Caco-2 (cell line): Measurements from ENCODE around the gene AGL. TPM values are rescaled to one million over a fixed set of nuclear protein-coding genes. Genes with fewer than 3 reads are reported as not detected.
"Not testable (repeated sequence)": the region's sequence is repeated elsewhere in the genome, so short reads cannot be mapped to it uniquely, and the experiment has no call there.

Source experiments
- BruUV-seq: library from RNA; stranded (reverse); fragments of 400-500 nt; replicated peaks from 2 replicates; lab custom pipeline; 2021; lab: Mats Ljungman, UMichigan
- CTCF ChIA-PET: fragments of 300-600 bp; sonication (Branson Sonifier 250); formaldehyde crosslinking; loops from one replicate; lab custom pipeline; 2022; ENCODE audit warnings: antibody characterized with exemption; lab: Charles Lee
- POLR2A ChIA-PET: fragments of 300-600 bp; sonication (Branson Sonifier 250); formaldehyde crosslinking; loops from one replicate; lab custom pipeline; 2022; ENCODE audit warnings: antibody characterized with exemption; lab: Charles Lee
- DNase-seq, 2 experiments: peaks; one replicate each; pipeline versions ENCODE4 v3.0.0 to v3.0.0-alpha.2; 2020 to 2022
- H3K27me3 ChIP-seq: replicated peaks from 2 replicates; pipeline ENCODE4 v1.6.0; 2011; ENCODE audit warnings: low read length; ENCODE audit not compliant: control insufficient read depth, insufficient read depth
- H3K36me3 ChIP-seq: 2 replicates; pipeline ENCODE4 v1.5.1; 2011; ENCODE audit warnings: low read length; ENCODE audit not compliant: control insufficient read depth, insufficient read depth
- H3K4me1 ChIP-seq: fragments of 250-450 bp; sonication (Bioruptor Pico); 2 replicates; pipeline ENCODE4 v1.5.1; 2020; ENCODE audit warnings: mild to moderate bottlenecking
- H3K4me3 ChIP-seq: 2 replicates; pipeline ENCODE4 v1.5.1; 2011; ENCODE audit warnings: low read depth, mild to moderate bottlenecking, control low read depth, low read length
- H3K9me3 ChIP-seq: fragments of 250-450 bp; sonication (Bioruptor Pico); 2 replicates; pipeline ENCODE4 v1.5.1; 2020; ENCODE audit warnings: mild to moderate bottlenecking, moderate library complexity
- H3K27ac Mint-ChIP-seq: one replicate; pipeline ENCODE4 v1.8.0; 2022; ENCODE audit warnings: mixed read lengths; ENCODE audit not compliant: unreplicated experiment
- H3K27me3 Mint-ChIP-seq: one replicate; pipeline ENCODE4 v1.8.0; 2022; ENCODE audit warnings: mixed read lengths; ENCODE audit not compliant: insufficient read depth, unreplicated experiment
- H3K36me3 Mint-ChIP-seq: one replicate; pipeline ENCODE4 v1.8.0; 2022; ENCODE audit warnings: mild to moderate bottlenecking, mixed read lengths; ENCODE audit not compliant: insufficient read depth, unreplicated experiment
- H3K4me1 Mint-ChIP-seq: one replicate; pipeline ENCODE4 v1.8.0; 2022; ENCODE audit warnings: low read depth, mixed read lengths; ENCODE audit not compliant: unreplicated experiment
- H3K4me3 Mint-ChIP-seq: one replicate; pipeline ENCODE4 v1.8.0; 2022; ENCODE audit warnings: mild to moderate bottlenecking, moderate library complexity, mixed read lengths; ENCODE audit not compliant: unreplicated experiment
- H3K9me3 Mint-ChIP-seq: one replicate; pipeline ENCODE4 v1.8.0; 2022; ENCODE audit warnings: mixed read lengths; ENCODE audit not compliant: unreplicated experiment
- CTCF ChIP-seq, 2 experiments: fragments of 200-600 bp in 1 of 2; IDR thresholded peaks; 1 replicate in 1 of 2; 2 replicates in 1 of 2; pipeline versions ENCODE4 v1.5.1 to v1.8.0; 2011 to 2022; ENCODE audit warnings: antibody characterized with exemption in 1 of 2, control low read depth in 1 of 2, inconsistent platforms in 1 of 2, low read depth in 1 of 2, low read length in 1 of 2, mild to moderate bottlenecking in 1 of 2, moderate library complexity in 1 of 2; ENCODE audit not compliant: insufficient read depth in 1 of 2, severe bottlenecking in 1 of 2, unreplicated experiment in 1 of 2
- intact Hi-C: fragments of 100-400 bp; cut with micrococcal nuclease; formaldehyde crosslinking; loops from one replicate; pipeline ENCODE4 v1.10.0; 2022; ENCODE audit not compliant: unreplicated experiment
- total RNA-seq: library from RNA; stranded (reverse); gene quantifications from 2 replicates; pipeline ENCODE4 v1.2.3, GENCODE V29; 2022

Gene AGL
- total RNA-seq, 1 experiment from 2014 or later, result 23.6 TPM

DNA sequence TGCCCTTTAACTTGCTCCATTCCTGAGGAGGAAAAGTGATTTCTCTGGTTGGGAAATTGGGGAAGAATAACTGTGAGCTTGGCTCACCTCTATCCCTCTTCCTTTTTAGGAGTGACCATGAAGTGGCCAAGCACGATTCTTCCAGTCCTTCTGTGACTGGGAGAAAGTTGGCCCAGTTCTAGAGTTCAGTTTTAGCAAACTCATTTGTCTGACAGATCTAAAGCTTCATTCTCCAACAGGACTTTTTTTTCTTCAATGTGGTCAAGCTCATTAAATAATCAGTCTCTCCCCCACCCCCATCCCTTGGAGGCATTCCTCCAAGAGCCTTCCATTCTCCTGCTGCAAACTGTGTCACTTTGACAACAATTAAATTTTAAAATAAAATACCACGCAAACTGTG, 6.4 kb upstream of the AGL start:
- H3K4me3 ChIP-seq, result no peak overlapping the region
- ChIA-PET CTCF (no interaction called here), POLR2A (no interaction called here)
- no peak for TF ChIP-seq CTCF (IDR thresholded peaks at IDR 0.05; ENCODE audit: insufficient read depth in 1 of 2, low read depth in 1 of 2, low read length in 1 of 2, severe bottlenecking in 1 of 2, unreplicated experiment in 1 of 2)
- Mint-ChIP-seq H3K9me3 (peaks cover 9% of the 10 kb centered on the region), H3K36me3 (no peaks in the 10 kb centered on the region), H3K27me3 (no peaks in the 10 kb centered on the region), H3K27ac (no peak overlapping the region), H3K4me1 (peaks cover 5% of the 10 kb centered on the region), H3K4me3 (no peak overlapping the region)
- H3K9me3 ChIP-seq, result peaks cover 4% of the 10 kb centered on the region; the same call in 1 of the 2 replicates
- no peaks in the 10 kb centered on the region for H3K4me1 ChIP-seq
- no peaks in the 10 kb centered on the region for H3K36me3 ChIP-seq
- no peaks in the 10 kb centered on the region for H3K27me3 ChIP-seq
- no TSS peak for BruUV-seq
- no peak for DNase-seq
- intact Hi-C loops, result no loop called here

GRCh38 chr1:99845201-99845600, 5.0 kb upstream of the AGL start:
- H3K9me3 Mint-ChIP-seq, H3K27me3 ChIP-seq, H3K27ac Mint-ChIP-seq, H3K4me3 Mint-ChIP-seq, H3K4me3 ChIP-seq, H3K27me3 Mint-ChIP-seq, H3K4me1 ChIP-seq, BruUV-seq, H3K36me3 ChIP-seq, H3K36me3 Mint-ChIP-seq, H3K9me3 ChIP-seq, POLR2A ChIA-PET, CTCF ChIA-PET, DNase-seq: not testable (repeated sequence)
- H3K4me1 Mint-ChIP-seq, result peaks cover 12% of the 10 kb centered on the region
- intact Hi-C loops, result loop anchor here (5.0 kb wide), 1 partner anchor 192 kb away; a partner anchor contains a TSS

DNA sequence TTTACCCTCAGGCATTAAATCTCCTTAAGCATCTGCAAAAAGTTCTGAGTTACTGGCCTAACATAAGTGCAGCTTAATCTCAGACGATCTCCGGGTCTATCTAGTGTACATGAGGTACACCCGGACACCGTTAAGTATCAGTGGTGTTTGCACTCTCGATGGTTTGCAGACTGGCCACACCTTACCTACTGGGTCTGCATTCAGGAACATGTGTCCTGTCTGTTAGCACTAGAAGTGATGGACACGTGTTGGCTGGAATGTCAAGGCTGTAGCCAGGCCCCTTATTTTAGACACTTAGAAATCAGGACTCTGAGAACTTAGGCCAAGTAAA, 783 bp upstream of the AGL start:
- TF ChIP-seq CTCF (IDR thresholded peaks at IDR 0.05; ENCODE audit: insufficient read depth in 1 of 2, low read depth in 1 of 2, low read length in 1 of 2, severe bottlenecking in 1 of 2, unreplicated experiment in 1 of 2), result no peak
- H3K27ac Mint-ChIP-seq, result peak overlapping the region; percentile 93
- 0 out of 2 replicates have a peak, but pooled peaks cover 4% of the 10 kb centered on the region for H3K4me1 ChIP-seq
- ChIA-PET POLR2A (no interaction called here), CTCF (no interaction called here)
- intact Hi-C loops, result loop anchor here (5.0 kb wide), 1 partner anchor 188 kb away; a partner anchor contains a TSS
- peak in 1 of 2 experiments; percentile 43 for DNase-seq
- TSS peak; percentile 93 for BruUV-seq
- no peaks in the 10 kb centered on the region for H3K36me3 ChIP-seq
- no peaks in the 10 kb centered on the region for H3K27me3 ChIP-seq
- no peaks in the 10 kb centered on the region for H3K27me3 Mint-ChIP-seq
- peaks cover 24% of the 10 kb centered on the region for H3K4me1 Mint-ChIP-seq
- H3K9me3 Mint-ChIP-seq, result no peaks in the 10 kb centered on the region
- peak overlapping the region; percentile 95 for H3K4me3 Mint-ChIP-seq
- peak overlapping the region; percentile 83 for H3K4me3 ChIP-seq
- H3K36me3 Mint-ChIP-seq, result peaks cover 31% of the 10 kb centered on the region
- H3K9me3 ChIP-seq, result no peaks in the 10 kb centered on the region
